ENCODE results near the gene ACTMAP.

ACTMAP gene

DNA sequence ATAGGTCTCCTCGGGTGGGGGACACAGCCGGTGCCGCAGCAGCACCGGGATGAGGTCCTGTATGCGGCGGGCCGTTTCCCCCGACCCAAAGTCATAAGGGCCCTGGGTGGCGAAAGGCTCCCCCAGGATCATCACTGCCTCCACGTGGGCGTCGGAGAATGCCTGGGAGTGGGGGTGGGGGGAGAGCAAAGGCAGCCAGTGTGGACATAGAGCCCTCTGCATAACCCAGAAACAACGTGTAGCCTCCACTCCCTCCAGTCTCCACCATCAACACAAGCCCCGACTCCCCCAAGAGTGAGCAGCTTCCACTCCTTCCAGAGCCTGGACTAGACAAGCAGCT is 58.1 kb downstream of the ACTMAP start:
- DNase-seq: no peak

GRCh38 chr19:40691421-40692211 is 58.7 kb downstream of the ACTMAP start:
- DNase-seq: peak; percentile 47
